OCI-LY7 (cell line): ENCODE measurements around the gene PPP1R14B. TPM values are rescaled to one million over a fixed set of nuclear protein-coding genes. Genes with fewer than 3 reads are reported as not detected.

ENCODE experiments used
- BruUV-seq: library from RNA; stranded (reverse); fragments of 400-500 nt; replicated peaks from 2 replicates; lab custom pipeline; 2021; lab: Mats Ljungman, UMichigan
- CTCF ChIA-PET: fragments of 300-600 bp; sonication (Branson Sonifier 250); formaldehyde crosslinking; loops from one replicate; lab custom pipeline; 2022; ENCODE audit warnings: antibody characterized with exemption; ENCODE audit not compliant: unreplicated experiment; lab: Charles Lee
- POLR2A ChIA-PET: fragments of 300-600 bp; sonication (Branson Sonifier 250); formaldehyde crosslinking; loops from one replicate; lab custom pipeline; 2022; ENCODE audit warnings: antibody characterized with exemption; lab: Charles Lee
- DNase-seq: peaks from one replicate; pipeline ENCODE4 v3.0.0-alpha.2; 2015; ENCODE audit warnings: low spot score
- H2AFZ ChIP-seq: fragments of 200-600 bp; sonication (generic), shearing (Covaris generic); 2 replicates; pipeline ENCODE4 v1.6.1; 2014; ENCODE audit warnings: mild to moderate bottlenecking, antibody characterized with exemption, low read length, moderate library complexity
- H3K27ac ChIP-seq: fragments of 200-600 bp; sonication (generic); 2 replicates; pipeline ENCODE4 v1.5.1; 2014; ENCODE audit warnings: mixed run types, low read depth, mild to moderate bottlenecking, moderate library complexity, low read length, inconsistent platforms; ENCODE audit not compliant: poor library complexity, severe bottlenecking
- H3K36me3 ChIP-seq: fragments of 200-600 bp; sonication (generic); 2 replicates; pipeline ENCODE4 v1.6.1; 2014; ENCODE audit warnings: mild to moderate bottlenecking, antibody characterized with exemption, low read length, moderate library complexity, mixed read lengths; ENCODE audit not compliant: insufficient read depth
- H3K4me1 ChIP-seq: fragments of 200-600 bp; sonication (generic); 2 replicates; pipeline ENCODE4 v1.5.1; 2014; ENCODE audit warnings: mild to moderate bottlenecking, low read length; ENCODE audit not compliant: insufficient read depth, poor library complexity, severe bottlenecking
- H3K4me2 ChIP-seq: fragments of 200-600 bp; sonication (generic); 2 replicates; pipeline ENCODE4 v1.6.1; 2014; ENCODE audit warnings: mild to moderate bottlenecking, low read length
- H3K4me3 ChIP-seq: fragments of 200-600 bp; sonication (generic); 2 replicates; pipeline ENCODE4 v1.5.1; 2014; ENCODE audit warnings: mild to moderate bottlenecking, low read depth, low read length; ENCODE audit not compliant: poor library complexity, severe bottlenecking
- H3K79me2 ChIP-seq: fragments of 200-600 bp; sonication (generic); 2 replicates; pipeline ENCODE4 v1.6.1; 2016; ENCODE audit warnings: low read depth, mild to moderate bottlenecking, low read length, moderate library complexity, mixed read lengths; ENCODE audit not compliant: insufficient read depth
- H3K9me2 ChIP-seq: fragments of 200-600 bp; sonication (generic); 2 replicates; pipeline ENCODE4 v1.6.1; 2016; ENCODE audit warnings: mild to moderate bottlenecking, low read length, mixed read lengths; ENCODE audit not compliant: insufficient read depth
- H3K9me3 ChIP-seq: fragments of 200-600 bp; sonication (generic); 2 replicates; pipeline ENCODE4 v1.6.1; 2014; ENCODE audit warnings: mild to moderate bottlenecking, mixed run types, low read length, mixed read lengths
- H4K20me1 ChIP-seq: fragments of 200-600 bp; sonication (generic); 2 replicates; pipeline ENCODE4 v1.6.1; 2014; ENCODE audit warnings: mild to moderate bottlenecking, antibody characterized with exemption, low read length, moderate library complexity, mixed read lengths; ENCODE audit not compliant: insufficient read depth
- CTCF ChIP-seq: fragments of 200-600 bp; sonication (generic); conservative IDR thresholded peaks from 2 replicates; pipeline ENCODE4 v1.5.1; 2014; ENCODE audit warnings: mild to moderate bottlenecking, antibody characterized with exemption, low read length, moderate library complexity, mixed read lengths
- EZH2phosphoT487 ChIP-seq: fragments of 200-600 bp; sonication (generic); IDR thresholded peaks from 2 replicates; pipeline ENCODE4 v1.6.1; 2018; ENCODE audit warnings: low read depth, borderline replicate concordance, mild to moderate bottlenecking, mixed run types, antibody characterized with exemption, low read length, moderate library complexity, mixed read lengths
- intact Hi-C: fragments of 100-400 bp; cut with micrococcal nuclease; formaldehyde crosslinking; loops from one replicate; pipeline ENCODE4 v1.10.0; 2022; ENCODE audit not compliant: unreplicated experiment
- small RNA-seq: library from RNA; depleted of rRNA; stranded (forward); fragments of <200 nt; gene quantifications from one replicate; pipeline ENCODE3, GENCODE V24; 2014
- total RNA-seq, 2 experiments: library from RNA; depleted of rRNA in 1 of 2; stranded (reverse); fragments of >200 nt in 1 of 2; shearing (Covaris generic) in 1 of 2; gene quantifications; 2 replicates each; pipeline ENCODE4 v1.2.3, GENCODE V29; 2014 to 2022

PPP1R14B gene
- total RNA-seq, 2 experiments from 2014 or later = 198 to 223 TPM

- CTCF ChIA-PET = no interaction called here
- no peak for DNase-seq
- intact Hi-C loops = no loop called here
- Histone ChIP-seq H3K4me3 (no peak overlapping the region), H4K20me1 (peaks cover 6% of the 10 kb centered on the region; the same call in 1 of the 2 replicates), H3K9me3 (no peaks in the 10 kb centered on the region), H2AFZ (no peak overlapping the region), H3K79me2 (no peaks in the 10 kb centered on the region), H3K9me2 (no peaks in the 10 kb centered on the region), H3K36me3 (peaks cover 39% of the 10 kb centered on the region), H3K4me2 (no peak overlapping the region), H3K27ac (no peak overlapping the region), H3K4me1 (no peaks in the 10 kb centered on the region)
- POLR2A ChIA-PET = no interaction called here
- no TSS peak for BruUV-seq
- TF ChIP-seq CTCF = no peak
These were observed 48.2 kb downstream of the PPP1R14B start for GRCh38 chr11:64198511-64198910.

- DNase-seq = no peak
- no peaks in the 10 kb centered on the region for H3K4me1 ChIP-seq
- H3K9me2 ChIP-seq = no peaks in the 10 kb centered on the region
- no peaks in the 10 kb centered on the region for H3K9me3 ChIP-seq
- ChIA-PET POLR2A (interaction anchor here (1.7 kb wide), 2 partner anchors 9 to 10 kb away, joined by 3 to 5 read pairs; partner anchors contain the start of gene FERMT3), CTCF (no interaction called here)
- intact Hi-C loops = no loop called here
- BruUV-seq = no TSS peak
- H4K20me1 ChIP-seq = peaks cover 15% of the 10 kb centered on the region
- H3K36me3 ChIP-seq = peaks cover 21% of the 10 kb centered on the region
- H3K27ac ChIP-seq = no peak overlapping the region
- no peaks in the 10 kb centered on the region; the same call in 1 of the 2 replicates for H3K79me2 ChIP-seq
- no peak overlapping the region for H3K4me3 ChIP-seq
- no peak overlapping the region for H3K4me2 ChIP-seq
- no peak overlapping the region for H2AFZ ChIP-seq
- TF ChIP-seq CTCF (no peak), EZH2phosphoT487 (no peak)
These were observed 50.1 kb downstream of the PPP1R14B start for GRCh38 chr11:64196626-64197025.

Small RNA genes lying within 50 kb of the gene (small RNA-seq; reads per million reads assigned to genes)
- gene RF00019 = not detected

Other genes with a start within 250 kb of the PPP1R14B start
- not detected in 2 replicates for gene FLRT1, start 211.0 kb downstream of the PPP1R14B start, total RNA-seq (2014; rRNA removed; shearing (Covaris generic))
- 0.11 TPM in 1 of 2 replicates, not detected in the other for gene FLRT1, start 211.0 kb downstream of the PPP1R14B start, total RNA-seq (2022)
- 24.8 and 25.4 TPM in 2 replicates for gene MACROD1, start 80.8 kb downstream of the PPP1R14B start, total RNA-seq (2014; rRNA removed; shearing (Covaris generic))
- gene MACROD1, start 80.8 kb downstream of the PPP1R14B start, total RNA-seq (2022) = 14.4 and 14.7 TPM in 2 replicates
- 271 and 309 TPM in 2 replicates for gene STIP1, start 60.8 kb downstream of the PPP1R14B start, total RNA-seq (2014; rRNA removed; shearing (Covaris generic))
- 186 and 240 TPM in 2 replicates for gene STIP1, start 60.8 kb downstream of the PPP1R14B start, total RNA-seq (2022)
- 116 and 120 TPM in 2 replicates for gene FERMT3, start 40.2 kb downstream of the PPP1R14B start, total RNA-seq (2014; rRNA removed; shearing (Covaris generic))
- gene FERMT3, start 40.2 kb downstream of the PPP1R14B start, total RNA-seq (2022) = 167 and 201 TPM in 2 replicates
- gene TRPT1, start 20.8 kb downstream of the PPP1R14B start, total RNA-seq (2014; rRNA removed; shearing (Covaris generic)) = 35.7 and 49.0 TPM in 2 replicates
- 40.1 and 40.6 TPM in 2 replicates for gene TRPT1, start 20.8 kb downstream of the PPP1R14B start, total RNA-seq (2022)
- gene NUDT22, start 20.7 kb downstream of the PPP1R14B start, total RNA-seq (2014; rRNA removed; shearing (Covaris generic)) = 54.6 and 81.4 TPM in 2 replicates
- 98.4 and 100 TPM in 2 replicates for gene NUDT22, start 20.7 kb downstream of the PPP1R14B start, total RNA-seq (2022)
- 14.1 and 19.2 TPM in 2 replicates for gene DNAJC4, start 16.4 kb downstream of the PPP1R14B start, total RNA-seq (2014; rRNA removed; shearing (Covaris generic))
- 42.4 and 56.0 TPM in 2 replicates for gene DNAJC4, start 16.4 kb downstream of the PPP1R14B start, total RNA-seq (2022)
- 35.3 and 46.3 TPM in 2 replicates for gene VEGFB, start 12.4 kb downstream of the PPP1R14B start, total RNA-seq (2014; rRNA removed; shearing (Covaris generic))
- 59.6 and 60.8 TPM in 2 replicates for gene VEGFB, start 12.4 kb downstream of the PPP1R14B start, total RNA-seq (2022)
- 57.3 and 70.6 TPM in 2 replicates for gene FKBP2, start 5.8 kb downstream of the PPP1R14B start, total RNA-seq (2014; rRNA removed; shearing (Covaris generic))
- 39.7 and 45.5 TPM in 2 replicates for gene FKBP2, start 5.8 kb downstream of the PPP1R14B start, total RNA-seq (2022)
- gene PLCB3, start 4.6 kb upstream of the PPP1R14B start, total RNA-seq (2014; rRNA removed; shearing (Covaris generic)) = 7.6 and 8.6 TPM in 2 replicates
- gene PLCB3, start 4.6 kb upstream of the PPP1R14B start, total RNA-seq (2022) = 10.3 and 12.4 TPM in 2 replicates
- gene BAD, start 37.7 kb upstream of the PPP1R14B start, total RNA-seq (2014; rRNA removed; shearing (Covaris generic)) = 43.3 and 74.2 TPM in 2 replicates
- gene BAD, start 37.7 kb upstream of the PPP1R14B start, total RNA-seq (2022) = 19.3 and 21.2 TPM in 2 replicates
- gene GPR137, start 38.9 kb upstream of the PPP1R14B start, total RNA-seq (2014; rRNA removed; shearing (Covaris generic)) = 18.3 and 19.5 TPM in 2 replicates
- 49.6 and 52.3 TPM in 2 replicates for gene GPR137, start 38.9 kb upstream of the PPP1R14B start, total RNA-seq (2022)
- gene KCNK4, start 44.4 kb upstream of the PPP1R14B start, total RNA-seq (2014; rRNA removed; shearing (Covaris generic)) = 0.95 TPM in 1 of 2 replicates, not detected in the other
- gene KCNK4, start 44.4 kb upstream of the PPP1R14B start, total RNA-seq (2022) = 0.80 and 0.92 TPM in 2 replicates
- gene CATSPERZ, start 53.4 kb upstream of the PPP1R14B start, total RNA-seq (2014; rRNA removed; shearing (Covaris generic)) = 0.38 and 3.2 TPM in 2 replicates
- 1.4 TPM in 1 of 2 replicates, not detected in the other for gene CATSPERZ, start 53.4 kb upstream of the PPP1R14B start, total RNA-seq (2022)
- 28.6 and 42.3 TPM in 2 replicates for gene ESRRA, start 58.6 kb upstream of the PPP1R14B start, total RNA-seq (2014; rRNA removed; shearing (Covaris generic))
- gene ESRRA, start 58.6 kb upstream of the PPP1R14B start, total RNA-seq (2022) = 44.9 and 57.8 TPM in 2 replicates
- gene TRMT112, start 70.6 kb upstream of the PPP1R14B start, total RNA-seq (2014; rRNA removed; shearing (Covaris generic)) = 322 and 414 TPM in 2 replicates
- 198 and 205 TPM in 2 replicates for gene TRMT112, start 70.6 kb upstream of the PPP1R14B start, total RNA-seq (2022)
- gene PRDX5, start 71.2 kb upstream of the PPP1R14B start, total RNA-seq (2014; rRNA removed; shearing (Covaris generic)) = 177 and 200 TPM in 2 replicates
- gene PRDX5, start 71.2 kb upstream of the PPP1R14B start, total RNA-seq (2022) = 168 and 217 TPM in 2 replicates
- gene CCDC88B, start 93.3 kb upstream of the PPP1R14B start, total RNA-seq (2014; rRNA removed; shearing (Covaris generic)) = 40.7 and 44.1 TPM in 2 replicates
- 61.5 and 67.2 TPM in 2 replicates for gene CCDC88B, start 93.3 kb upstream of the PPP1R14B start, total RNA-seq (2022)
- gene RPS6KA4, start 112.2 kb upstream of the PPP1R14B start, total RNA-seq (2014; rRNA removed; shearing (Covaris generic)) = 9.0 and 16.7 TPM in 2 replicates
- 11.0 and 13.4 TPM in 2 replicates for gene RPS6KA4, start 112.2 kb upstream of the PPP1R14B start, total RNA-seq (2022)